ENCODE results near the gene NT5C1B. TPM values are rescaled to one million over a fixed set of nuclear protein-coding genes. Genes with fewer than 3 reads are reported as not detected.

The NT5C1B gene
- total RNA-seq, 1 donor from 2014 or later = not detected

- H3K9me3 Mint-ChIP-seq (ENCODE audit: low read depth) = peaks cover 11% of the 10 kb centered on the region
- H3K27ac Mint-ChIP-seq (ENCODE audit: unreplicated experiment) = no peak overlapping the region
- no peak for DNase-seq (ENCODE audit: low spot score)
- H3K36me3 Mint-ChIP-seq (ENCODE audit: low read depth) = no peaks in the 10 kb centered on the region
- H3K4me3 Mint-ChIP-seq (ENCODE audit: unreplicated experiment) = no peak overlapping the region
- peaks cover 3% of the 10 kb centered on the region for H3K4me1 Mint-ChIP-seq (ENCODE audit: low read depth)
- TF ChIP-seq CTCF (IDR thresholded peaks at IDR 0.05) = no peak
- no peaks in the 10 kb centered on the region for H3K27me3 Mint-ChIP-seq (ENCODE audit: low read depth)
These were observed 1.3 kb downstream of the NT5C1B start for GRCh38 chr2:18588049-18588448.

- Mint-ChIP-seq H3K9me3 (ENCODE audit: low read depth) (peaks cover 11% of the 10 kb centered on the region), H3K27ac (ENCODE audit: unreplicated experiment) (no peak overlapping the region), H3K4me3 (ENCODE audit: unreplicated experiment) (no peak overlapping the region), H3K36me3 (ENCODE audit: low read depth) (no peaks in the 10 kb centered on the region), H3K4me1 (ENCODE audit: low read depth) (no peaks in the 10 kb centered on the region), H3K27me3 (ENCODE audit: low read depth) (no peaks in the 10 kb centered on the region)
- DNase-seq (ENCODE audit: low spot score) = no peak
- TF ChIP-seq CTCF (IDR thresholded peaks at IDR 0.05) = no peak
These were observed 3.8 kb downstream of the NT5C1B start for GRCh38 chr2:18585526-18585925.

GRCh38 chr2:18584608-18584954 is 4.8 kb downstream of the NT5C1B start:
- no peak for TF ChIP-seq CTCF (IDR thresholded peaks at IDR 0.05)
- H3K27me3 Mint-ChIP-seq (ENCODE audit: low read depth) = no peaks in the 10 kb centered on the region
- H3K27ac Mint-ChIP-seq (ENCODE audit: unreplicated experiment) = no peak overlapping the region
- no peaks in the 10 kb centered on the region for H3K4me1 Mint-ChIP-seq (ENCODE audit: low read depth)
- H3K4me3 Mint-ChIP-seq (ENCODE audit: unreplicated experiment) = no peak overlapping the region
- H3K36me3 Mint-ChIP-seq (ENCODE audit: low read depth) = no peaks in the 10 kb centered on the region
- DNase-seq (ENCODE audit: low spot score) = peak; percentile 91
- H3K9me3 Mint-ChIP-seq (ENCODE audit: low read depth) = peaks cover 13% of the 10 kb centered on the region

- Mint-ChIP-seq H3K36me3 (ENCODE audit: low read depth) (peaks cover 1% of the 10 kb centered on the region), H3K27ac (ENCODE audit: unreplicated experiment) (no peak overlapping the region), H3K27me3 (ENCODE audit: low read depth) (no peaks in the 10 kb centered on the region), H3K4me3 (ENCODE audit: unreplicated experiment) (no peak overlapping the region), H3K9me3 (ENCODE audit: low read depth) (peaks cover 18% of the 10 kb centered on the region), H3K4me1 (ENCODE audit: low read depth) (no peaks in the 10 kb centered on the region)
- no peak for DNase-seq (ENCODE audit: low spot score)
- no peak for TF ChIP-seq CTCF (IDR thresholded peaks at IDR 0.05)
These were observed 5.3 kb downstream of the NT5C1B start for GRCh38 chr2:18583905-18584607.

GRCh38 chr2:18580606-18581005 is 8.8 kb downstream of the NT5C1B start:
- DNase-seq (ENCODE audit: low spot score) = no peak
- TF ChIP-seq CTCF (IDR thresholded peaks at IDR 0.05) = no peak
- no peaks in the 10 kb centered on the region for H3K4me1 Mint-ChIP-seq (ENCODE audit: low read depth)
- H3K27me3 Mint-ChIP-seq (ENCODE audit: low read depth) = no peaks in the 10 kb centered on the region
- no peak overlapping the region for H3K4me3 Mint-ChIP-seq (ENCODE audit: unreplicated experiment)
- H3K36me3 Mint-ChIP-seq (ENCODE audit: low read depth) = peaks cover 12% of the 10 kb centered on the region
- no peak overlapping the region for H3K27ac Mint-ChIP-seq (ENCODE audit: unreplicated experiment)
- H3K9me3 Mint-ChIP-seq (ENCODE audit: low read depth) = peaks cover 30% of the 10 kb centered on the region

All from chondrocyte (in vitro differentiated cells).